Ramos (cell line): ENCODE results near the gene USP48.

Source experiments
- in situ Hi-C: fragments of 300-500 bp; cut with MboI; formaldehyde crosslinking; loops from one replicate; pipeline ENCODE4 v1.14.3; 2022; ENCODE audit warnings: low sequenced_read_pairs; ENCODE audit not compliant: unreplicated experiment

The USP48 gene

GRCh38 chr1:21706151-21706835, 76.7 kb downstream of the USP48 start:
- in situ Hi-C loops: no loop called here

GRCh38 chr1:21705303-21705980, 77.5 kb downstream of the USP48 start:
- in situ Hi-C loops: no loop called here

GRCh38 chr1:21704145-21704544, 78.8 kb downstream of the USP48 start:
- in situ Hi-C loops: no loop called here

- in situ Hi-C loops: no loop called here
Measured at GRCh38 chr1:21703318-21703963, 79.5 kb downstream of the USP48 start.

- in situ Hi-C loops: no loop called here
Measured at GRCh38 chr1:21702780-21703179, 80.2 kb downstream of the USP48 start.

- in situ Hi-C loops: no loop called here
Measured at GRCh38 chr1:21701401-21701800, 81.5 kb downstream of the USP48 start.

- in situ Hi-C loops: no loop called here
Measured at GRCh38 chr1:21700094-21700493, 82.9 kb downstream of the USP48 start.

GRCh38 chr1:21696931-21697330, 86.0 kb downstream of the USP48 start:
- in situ Hi-C loops: no loop called here

GRCh38 chr1:21693732-21694131, 89.2 kb downstream of the USP48 start:
- in situ Hi-C loops: no loop called here

GRCh38 chr1:21691739-21692138, 91.2 kb downstream of the USP48 start:
- in situ Hi-C loops: no loop called here

- in situ Hi-C loops: no loop called here
Measured at GRCh38 chr1:21689661-21690372, 93.1 kb downstream of the USP48 start.

- in situ Hi-C loops: no loop called here
Measured at GRCh38 chr1:21687081-21687529, 95.8 kb downstream of the USP48 start.

GRCh38 chr1:21685946-21686678, 96.8 kb downstream of the USP48 start:
- in situ Hi-C loops: no loop called here

- in situ Hi-C loops: no loop called here
Measured at GRCh38 chr1:21681426-21681825, 101.5 kb downstream of the USP48 start.

- in situ Hi-C loops: no loop called here
Measured at GRCh38 chr1:21680918-21681317, 102.0 kb downstream of the USP48 start.

GRCh38 chr1:21680381-21680780, 102.6 kb downstream of the USP48 start:
- in situ Hi-C loops: no loop called here

- in situ Hi-C loops: no loop called here
Measured at GRCh38 chr1:21677168-21677567, 105.8 kb downstream of the USP48 start.

- in situ Hi-C loops: loop anchor here (25.0 kb wide), 1 partner anchor 287 kb away; no protein-coding TSS in a partner anchor
Measured at GRCh38 chr1:21674957-21675356, 108.0 kb downstream of the USP48 start.

- in situ Hi-C loops: loop anchor here (25.0 kb wide), 1 partner anchor 288 kb away; no protein-coding TSS in a partner anchor
Measured at GRCh38 chr1:21673853-21674252, 109.1 kb downstream of the USP48 start.

- in situ Hi-C loops: loop anchor here (25.0 kb wide), 1 partner anchor 289 kb away; no protein-coding TSS in a partner anchor
Measured at GRCh38 chr1:21673277-21673780, 109.6 kb downstream of the USP48 start.
